Hepatocyte (in vitro differentiated cells): Measurements from ENCODE around the gene LEKR1.

ENCODE experiments used
- CTCF ChIP-seq: fragments of 200-600 bp; sonication (generic); IDR thresholded peaks from 2 replicates; pipeline ENCODE4 v1.5.1; 2016; ENCODE audit warnings: antibody characterized with exemption, mild to moderate bottlenecking; ENCODE audit not compliant: poor library complexity
- EZH2 ChIP-seq: fragments of 200-600 bp; sonication (generic); IDR thresholded peaks from 2 replicates; pipeline ENCODE4 v1.6.1; 2016; ENCODE audit warnings: antibody characterized with exemption, mild to moderate bottlenecking, borderline replicate concordance

- TF ChIP-seq EZH2 (no peak), CTCF (no peak)
Measured at GRCh38 chr3:156915372-156915771, 89.2 kb downstream of the LEKR1 start.
